ENCODE data around the gene NIPAL4. TPM values are rescaled to one million over a fixed set of nuclear protein-coding genes. Genes with fewer than 3 reads are reported as not detected.

The NIPAL4 gene
- total and polyA plus RNA-seq, 2 donors (not counting 3 experiments of a cell fraction or from before 2014, with no cell fraction given): not detected

DNA sequence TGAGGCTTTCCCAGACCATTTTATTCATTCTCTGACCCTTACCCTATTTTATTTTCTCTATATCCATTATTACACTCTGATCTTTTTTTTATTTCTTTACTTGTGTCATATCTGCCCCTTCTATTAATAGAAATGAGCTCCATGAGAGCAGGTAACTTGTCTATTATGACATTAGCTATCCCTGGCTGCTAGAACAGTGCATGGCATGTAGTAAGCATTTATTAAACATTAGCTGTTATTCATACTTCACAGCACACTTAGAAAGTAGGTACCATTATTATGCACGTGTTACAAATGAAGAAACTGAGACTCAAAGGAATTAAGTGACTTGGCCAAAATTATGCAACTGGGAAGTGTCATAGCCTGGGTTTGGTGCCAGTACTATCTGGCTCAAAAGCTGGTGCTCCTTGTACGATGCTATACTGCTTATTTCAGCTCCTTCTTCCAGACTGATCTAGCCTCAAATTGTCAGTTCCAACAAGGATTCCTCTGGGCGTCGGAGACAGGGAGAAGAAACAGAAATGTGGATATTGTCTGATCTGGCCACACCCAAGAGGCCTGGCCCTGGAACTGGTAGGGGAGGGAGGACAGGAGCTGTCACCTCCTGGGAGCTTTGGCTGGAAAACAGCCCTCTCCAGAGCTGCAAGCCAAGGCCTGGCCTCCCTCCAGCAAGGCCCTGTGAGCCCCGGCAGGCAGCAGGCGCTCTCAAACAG lies 10.8 kb upstream of the NIPAL4 start:
- Histone ChIP-seq H3K9ac (replicated peaks; ENCODE audit: extremely low read depth, insufficient read depth, low read length) (no peak overlapping the region), H3K9me3 (replicated peaks; ENCODE audit: control insufficient read depth, insufficient read depth, low read length) (no peaks in the 10 kb centered on the region), H3K36me3 (ENCODE audit: control insufficient read depth in 2 of 2, extremely low read depth in 1 of 2, insufficient read depth in 2 of 2, low read length in 2 of 2) (no peaks in the 10 kb centered on the region), H3K79me2 (ENCODE audit: control insufficient read depth, insufficient read depth, low read length) (no peaks in the 10 kb centered on the region), H2AFZ (ENCODE audit: low read depth, low read length) (no peak overlapping the region), H3K27ac (ENCODE audit: insufficient read depth, low read depth, low read length) (no peak overlapping the region), H3K4me3 (replicated peaks in 1 of 3; ENCODE audit: insufficient read depth in 1 of 3, low read depth in 1 of 3, low read length in 3 of 3) (no peak overlapping the region), H3K9me1 (replicated peaks; ENCODE audit: control insufficient read depth, extremely low read depth, insufficient read depth, low read length) (no peaks in the 10 kb centered on the region), H3K4me2 (ENCODE audit: insufficient read depth, low read length) (no peak overlapping the region), H3K27me3 (ENCODE audit: control insufficient read depth in 2 of 2, insufficient read depth in 2 of 2, low read length in 2 of 2) (no peaks in the 10 kb centered on the region), H4K20me1 (replicated peaks; ENCODE audit: control insufficient read depth, extremely low read depth, insufficient read depth, low read length) (no peaks in the 10 kb centered on the region), H3K4me1 (ENCODE audit: control insufficient read depth, extremely low read depth, insufficient read depth, low read length) (no peaks in the 10 kb centered on the region)
- TF ChIP-seq POLR2A (IDR thresholded peaks at IDR 0.05; ENCODE audit: low read depth, low read length): no peak
- no peak for TF ChIP-seq FOS (IDR thresholded peaks at IDR 0.05; ENCODE audit: borderline replicate concordance, insufficient read depth, low read length)
- no peak for TF ChIP-seq POLR2AphosphoS5 (IDR thresholded peaks at IDR 0.05; ENCODE audit: insufficient read depth, low read depth, low read length)
- TF ChIP-seq JUN (IDR thresholded peaks at IDR 0.05; ENCODE audit: borderline replicate concordance, insufficient read depth, insufficient read length, low read depth): no peak
- TF ChIP-seq MYC (IDR thresholded peaks at IDR 0.05; ENCODE audit: low read depth, low read length): no peak
- TF ChIP-seq, protein P1, sequence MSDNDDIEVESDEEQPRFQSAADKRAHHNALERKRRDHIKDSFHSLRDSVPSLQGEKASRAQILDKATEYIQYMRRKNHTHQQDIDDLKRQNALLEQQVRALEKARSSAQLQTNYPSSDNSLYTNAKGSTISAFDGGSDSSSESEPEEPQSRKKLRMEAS (IDR thresholded peaks at IDR 0.05; ENCODE audit: insufficient read depth, insufficient read length): no peak
- no peak for TF ChIP-seq GATA2 (IDR thresholded peaks at IDR 0.05; ENCODE audit: insufficient read depth, insufficient read length, low read depth, low read length)
- TF ChIP-seq, protein P2, sequence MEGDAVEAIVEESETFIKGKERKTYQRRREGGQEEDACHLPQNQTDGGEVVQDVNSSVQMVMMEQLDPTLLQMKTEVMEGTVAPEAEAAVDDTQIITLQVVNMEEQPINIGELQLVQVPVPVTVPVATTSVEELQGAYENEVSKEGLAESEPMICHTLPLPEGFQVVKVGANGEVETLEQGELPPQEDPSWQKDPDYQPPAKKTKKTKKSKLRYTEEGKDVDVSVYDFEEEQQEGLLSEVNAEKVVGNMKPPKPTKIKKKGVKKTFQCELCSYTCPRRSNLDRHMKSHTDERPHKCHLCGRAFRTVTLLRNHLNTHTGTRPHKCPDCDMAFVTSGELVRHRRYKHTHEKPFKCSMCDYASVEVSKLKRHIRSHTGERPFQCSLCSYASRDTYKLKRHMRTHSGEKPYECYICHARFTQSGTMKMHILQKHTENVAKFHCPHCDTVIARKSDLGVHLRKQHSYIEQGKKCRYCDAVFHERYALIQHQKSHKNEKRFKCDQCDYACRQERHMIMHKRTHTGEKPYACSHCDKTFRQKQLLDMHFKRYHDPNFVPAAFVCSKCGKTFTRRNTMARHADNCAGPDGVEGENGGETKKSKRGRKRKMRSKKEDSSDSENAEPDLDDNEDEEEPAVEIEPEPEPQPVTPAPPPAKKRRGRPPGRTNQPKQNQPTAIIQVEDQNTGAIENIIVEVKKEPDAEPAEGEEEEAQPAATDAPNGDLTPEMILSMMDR (IDR thresholded peaks at IDR 0.05; ENCODE audit: extremely low read depth in 1 of 2, insufficient read depth in 1 of 2, low read depth in 1 of 2, low read length in 2 of 2): no peak
- no peak for TF ChIP-seq EZH2 (IDR thresholded peaks at IDR 0.05; ENCODE audit: borderline replicate concordance, low read depth, low read length, severe bottlenecking)
- no peak for FAIRE-seq
- intact Hi-C loops (cut with micrococcal nuclease): no loop called here
- dilution Hi-C loops (cut with MboI; ENCODE audit: extremely low pct_ligation_motif_present, low sequenced_read_pairs): no loop called here
- no TSS peak for BruUV-seq (replicated peaks)
- ChIA-PET POLR2A (no interaction called here), CTCF (interaction anchor here (1.1 to 2.6 kb wide), 7 partner anchors 12 to 269 kb away, joined by 3 to 10 read pairs (median 5); no protein-coding TSS in a partner anchor)
- no peak for DNase-seq (ENCODE audit: low read depth, low spot score)

All from endothelial cell of umbilical vein (primary cell).